SK-N-MC (cell line): ENCODE data around the gene CAV3.

Experiments used
- EZH2 ChIP-seq: fragments of 200-600 bp; sonication (generic); IDR thresholded peaks from one replicate; pipeline ENCODE4 v1.6.1; 2017; ENCODE audit warnings: antibody characterized with exemption
- POLR2AphosphoS5 ChIP-seq: IDR thresholded peaks from 2 replicates; pipeline ENCODE4 v1.6.1; 2012; ENCODE audit warnings: mild to moderate bottlenecking, low read depth, low read length, borderline replicate concordance

- TF ChIP-seq POLR2AphosphoS5 (no peak), EZH2 (no peak)
Observed at GRCh38 chr3:8713901-8714759, 19.5 kb upstream of the CAV3 start.
